Measurements from ENCODE around the gene SPDYE3.
"Not testable (repeated sequence)": the region's sequence is repeated elsewhere in the genome, so short reads cannot be mapped to it uniquely, and the experiment has no call there.

DNA sequence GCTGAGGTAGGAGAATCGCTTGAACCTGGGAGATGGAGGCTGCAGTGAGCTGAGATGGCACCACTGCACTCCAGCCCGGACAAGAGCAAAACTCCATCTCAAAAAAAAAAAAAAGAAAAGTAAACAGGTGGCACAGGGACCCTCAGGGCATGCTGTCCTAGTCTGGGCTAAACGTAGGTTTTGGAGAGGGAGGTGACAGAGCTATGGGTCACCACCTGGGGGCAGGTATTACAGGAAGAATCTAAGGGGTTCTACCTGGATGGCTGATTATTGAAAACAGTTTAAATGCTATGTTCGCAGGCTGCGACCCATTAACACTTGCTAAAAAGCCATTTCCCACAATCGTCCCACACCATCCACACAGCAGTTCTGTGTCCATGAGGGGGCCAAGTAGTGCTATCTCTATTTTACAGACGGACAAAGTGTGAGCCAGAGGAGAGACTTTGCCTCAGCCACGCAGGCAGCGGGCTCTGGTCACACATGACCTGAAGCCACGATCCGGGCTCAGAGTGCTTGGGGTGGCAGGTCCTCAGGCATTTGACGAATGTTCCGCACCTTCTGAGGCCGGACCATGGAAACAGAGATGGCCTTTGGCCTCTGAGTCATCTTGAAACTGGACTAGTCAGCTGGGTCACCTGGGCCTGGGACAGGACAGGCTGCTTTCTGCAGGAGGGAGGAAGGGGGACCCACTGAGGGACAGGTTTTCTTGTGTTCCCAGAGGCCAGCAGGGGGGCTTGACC lies 38.0 kb upstream of the SPDYE3 start:
- TF ChIP-seq POLR2A, POLR2AphosphoS5 (IDR thresholded peaks at IDR 0.05): not testable (repeated sequence)
- TF ChIP-seq, protein P1, sequence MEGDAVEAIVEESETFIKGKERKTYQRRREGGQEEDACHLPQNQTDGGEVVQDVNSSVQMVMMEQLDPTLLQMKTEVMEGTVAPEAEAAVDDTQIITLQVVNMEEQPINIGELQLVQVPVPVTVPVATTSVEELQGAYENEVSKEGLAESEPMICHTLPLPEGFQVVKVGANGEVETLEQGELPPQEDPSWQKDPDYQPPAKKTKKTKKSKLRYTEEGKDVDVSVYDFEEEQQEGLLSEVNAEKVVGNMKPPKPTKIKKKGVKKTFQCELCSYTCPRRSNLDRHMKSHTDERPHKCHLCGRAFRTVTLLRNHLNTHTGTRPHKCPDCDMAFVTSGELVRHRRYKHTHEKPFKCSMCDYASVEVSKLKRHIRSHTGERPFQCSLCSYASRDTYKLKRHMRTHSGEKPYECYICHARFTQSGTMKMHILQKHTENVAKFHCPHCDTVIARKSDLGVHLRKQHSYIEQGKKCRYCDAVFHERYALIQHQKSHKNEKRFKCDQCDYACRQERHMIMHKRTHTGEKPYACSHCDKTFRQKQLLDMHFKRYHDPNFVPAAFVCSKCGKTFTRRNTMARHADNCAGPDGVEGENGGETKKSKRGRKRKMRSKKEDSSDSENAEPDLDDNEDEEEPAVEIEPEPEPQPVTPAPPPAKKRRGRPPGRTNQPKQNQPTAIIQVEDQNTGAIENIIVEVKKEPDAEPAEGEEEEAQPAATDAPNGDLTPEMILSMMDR (IDR thresholded peaks at IDR 0.05), result not testable (repeated sequence)
